Right lobe of liver (tissue), 4 donors: ENCODE measurements around the gene PRKAG2.

Experiments
- POLR2A ChIP-seq: fragments of 450-650 bp; IDR thresholded peaks from one replicate; pipeline ENCODE4 v1.6.1; 2017; ENCODE audit warnings: antibody characterized with exemption, mild to moderate bottlenecking
- TF ChIP-seq, protein P1 (sequence below), 4 donors: fragments of 200-600 bp in 3 of 4; fragments of 450-650 bp in 1 of 4; IDR thresholded peaks; one replicate each; pipeline versions ENCODE4 v1.5.1 to v1.8.0; 2016 to 2022; ENCODE audit warnings: antibody characterized with exemption in 4 of 4, mild to moderate bottlenecking in 2 of 4
- donor health status: DM: no; HTN: no; CAD: no.
- donor health status: DM: no; HTN: no; CAD: no.
- donor health status: DM: no; HTN: yes; CAD: no.

- TF ChIP-seq, protein P1, sequence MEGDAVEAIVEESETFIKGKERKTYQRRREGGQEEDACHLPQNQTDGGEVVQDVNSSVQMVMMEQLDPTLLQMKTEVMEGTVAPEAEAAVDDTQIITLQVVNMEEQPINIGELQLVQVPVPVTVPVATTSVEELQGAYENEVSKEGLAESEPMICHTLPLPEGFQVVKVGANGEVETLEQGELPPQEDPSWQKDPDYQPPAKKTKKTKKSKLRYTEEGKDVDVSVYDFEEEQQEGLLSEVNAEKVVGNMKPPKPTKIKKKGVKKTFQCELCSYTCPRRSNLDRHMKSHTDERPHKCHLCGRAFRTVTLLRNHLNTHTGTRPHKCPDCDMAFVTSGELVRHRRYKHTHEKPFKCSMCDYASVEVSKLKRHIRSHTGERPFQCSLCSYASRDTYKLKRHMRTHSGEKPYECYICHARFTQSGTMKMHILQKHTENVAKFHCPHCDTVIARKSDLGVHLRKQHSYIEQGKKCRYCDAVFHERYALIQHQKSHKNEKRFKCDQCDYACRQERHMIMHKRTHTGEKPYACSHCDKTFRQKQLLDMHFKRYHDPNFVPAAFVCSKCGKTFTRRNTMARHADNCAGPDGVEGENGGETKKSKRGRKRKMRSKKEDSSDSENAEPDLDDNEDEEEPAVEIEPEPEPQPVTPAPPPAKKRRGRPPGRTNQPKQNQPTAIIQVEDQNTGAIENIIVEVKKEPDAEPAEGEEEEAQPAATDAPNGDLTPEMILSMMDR (IDR thresholded peaks at IDR 0.05) = no peak
- no peak for TF ChIP-seq POLR2A
Measured at GRCh38 chr7:151801782-151802468, 75.0 kb downstream of the PRKAG2 start.
